Measurements from ENCODE around the gene ARID2. TPM values are rescaled to one million over a fixed set of nuclear protein-coding genes. Genes with fewer than 3 reads are reported as not detected.

The ARID2 gene
- polyA plus RNA-seq, 1 donor (not counting 4 experiments of a cell fraction or from before 2014, with no cell fraction given), result 15.1 TPM

DNA sequence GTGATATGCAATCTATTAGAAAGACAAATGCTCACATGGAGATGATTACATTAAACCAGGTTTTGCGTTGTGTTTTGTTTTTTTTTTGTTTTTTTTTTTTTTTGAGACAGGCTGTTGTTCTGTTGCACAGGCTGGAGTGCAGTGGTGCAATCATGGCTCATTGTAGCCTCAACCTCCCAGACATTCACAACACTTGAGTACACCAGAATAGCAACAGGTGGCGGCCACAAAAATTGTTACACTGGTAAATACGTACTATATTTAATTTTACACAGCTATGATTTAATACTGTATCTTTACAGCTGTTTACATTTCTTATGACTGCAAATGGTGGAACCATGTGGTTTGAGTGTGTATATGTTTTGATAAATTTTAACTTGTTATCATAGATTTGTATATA, 200.9 kb downstream of the ARID2 start:
- H3K27ac ChIP-seq (ENCODE audit: control insufficient read depth, insufficient read depth, low read length), result no peak overlapping the region
- no peak for FAIRE-seq
- no peaks in the 10 kb centered on the region for H3K9me1 ChIP-seq (ENCODE audit: control insufficient read depth, extremely low read depth, insufficient read depth, low read length)
- no peak overlapping the region for H2AFZ ChIP-seq (ENCODE audit: control insufficient read depth, low read length)
- no peak overlapping the region for H3K4me3 ChIP-seq (ENCODE audit: control insufficient read depth in 2 of 3, extremely low read depth in 1 of 3, insufficient read depth in 2 of 3, low read depth in 1 of 3, low read length in 3 of 3)
- H3K4me1 ChIP-seq (ENCODE audit: control insufficient read depth, extremely low read depth, insufficient read depth, low read length), result no peaks in the 10 kb centered on the region
- no peak for TF ChIP-seq EZH2 (IDR thresholded peaks at IDR 0.05; ENCODE audit: low read length)
- TF ChIP-seq, protein P1, sequence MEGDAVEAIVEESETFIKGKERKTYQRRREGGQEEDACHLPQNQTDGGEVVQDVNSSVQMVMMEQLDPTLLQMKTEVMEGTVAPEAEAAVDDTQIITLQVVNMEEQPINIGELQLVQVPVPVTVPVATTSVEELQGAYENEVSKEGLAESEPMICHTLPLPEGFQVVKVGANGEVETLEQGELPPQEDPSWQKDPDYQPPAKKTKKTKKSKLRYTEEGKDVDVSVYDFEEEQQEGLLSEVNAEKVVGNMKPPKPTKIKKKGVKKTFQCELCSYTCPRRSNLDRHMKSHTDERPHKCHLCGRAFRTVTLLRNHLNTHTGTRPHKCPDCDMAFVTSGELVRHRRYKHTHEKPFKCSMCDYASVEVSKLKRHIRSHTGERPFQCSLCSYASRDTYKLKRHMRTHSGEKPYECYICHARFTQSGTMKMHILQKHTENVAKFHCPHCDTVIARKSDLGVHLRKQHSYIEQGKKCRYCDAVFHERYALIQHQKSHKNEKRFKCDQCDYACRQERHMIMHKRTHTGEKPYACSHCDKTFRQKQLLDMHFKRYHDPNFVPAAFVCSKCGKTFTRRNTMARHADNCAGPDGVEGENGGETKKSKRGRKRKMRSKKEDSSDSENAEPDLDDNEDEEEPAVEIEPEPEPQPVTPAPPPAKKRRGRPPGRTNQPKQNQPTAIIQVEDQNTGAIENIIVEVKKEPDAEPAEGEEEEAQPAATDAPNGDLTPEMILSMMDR (optimal IDR thresholded peaks at IDR 0.05 in 1 of 3, IDR thresholded peaks at IDR 0.05 in 1 of 3, conservative IDR thresholded peaks at IDR 0.05 in 1 of 3; ENCODE audit: extremely low read depth in 1 of 3, insufficient read depth in 2 of 3, low read length in 3 of 3), result no peak
- H3K36me3 ChIP-seq (ENCODE audit: control insufficient read depth in 2 of 2, extremely low read depth in 1 of 2, insufficient read depth in 2 of 2, low read length in 2 of 2), result peaks cover 11 to 18% of the 10 kb centered on the region in 2 experiments
- no peaks in the 10 kb centered on the region for H3K27me3 ChIP-seq (ENCODE audit: control insufficient read depth, extremely low read depth, insufficient read depth, low read length)
- H4K20me1 ChIP-seq (ENCODE audit: control insufficient read depth, extremely low read depth, insufficient read depth, low read length), result no peaks in the 10 kb centered on the region
- H3K9ac ChIP-seq (ENCODE audit: control insufficient read depth, extremely low read depth, insufficient read depth, low read length), result no peak overlapping the region
- H3K79me2 ChIP-seq (ENCODE audit: control insufficient read depth, insufficient read depth, low read length), result no peaks in the 10 kb centered on the region
- H3K4me2 ChIP-seq (ENCODE audit: control insufficient read depth, extremely low read depth, insufficient read depth, low read depth, low read length), result no peak overlapping the region
- no peak for DNase-seq (ENCODE audit: low read depth, low spot score)
- H3K9me3 ChIP-seq (ENCODE audit: control insufficient read depth, low read depth, low read length), result no peaks in the 10 kb centered on the region
- dilution Hi-C loops (cut with MboI; ENCODE audit: extremely low pct_ligation_motif_present, low sequenced_read_pairs), result no loop called here

DNA sequence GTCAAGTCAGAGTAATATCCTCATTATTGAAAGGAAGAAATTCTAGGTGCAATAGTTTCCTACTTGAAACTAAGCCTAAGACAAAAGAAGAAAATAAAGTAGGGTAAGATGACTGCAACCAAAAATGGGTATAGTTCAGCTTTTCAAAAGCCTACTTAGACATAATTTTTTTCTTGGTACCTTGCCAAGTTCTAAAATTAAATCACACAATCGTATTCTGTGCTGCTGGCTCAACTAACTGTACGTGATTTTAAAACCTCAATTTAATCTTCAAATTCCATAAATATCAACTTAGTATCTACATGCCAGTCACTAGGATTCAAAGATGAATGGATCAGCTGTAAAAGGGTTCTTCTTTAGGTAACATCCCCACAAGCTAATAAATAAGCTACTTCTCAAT, 204.0 kb downstream of the ARID2 start:
- Histone ChIP-seq H3K27ac (ENCODE audit: control insufficient read depth, insufficient read depth, low read length) (no peak overlapping the region), H3K36me3 (ENCODE audit: control insufficient read depth in 2 of 2, extremely low read depth in 1 of 2, insufficient read depth in 2 of 2, low read length in 2 of 2) (peaks cover 2 to 11% of the 10 kb centered on the region in 2 experiments), H3K27me3 (ENCODE audit: control insufficient read depth, extremely low read depth, insufficient read depth, low read length) (no peaks in the 10 kb centered on the region), H3K4me3 (ENCODE audit: control insufficient read depth in 2 of 3, extremely low read depth in 1 of 3, insufficient read depth in 2 of 3, low read depth in 1 of 3, low read length in 3 of 3) (no peak overlapping the region), H3K4me2 (ENCODE audit: control insufficient read depth, extremely low read depth, insufficient read depth, low read depth, low read length) (no peak overlapping the region), H3K9ac (ENCODE audit: control insufficient read depth, extremely low read depth, insufficient read depth, low read length) (no peak overlapping the region), H3K9me1 (ENCODE audit: control insufficient read depth, extremely low read depth, insufficient read depth, low read length) (no peaks in the 10 kb centered on the region), H2AFZ (ENCODE audit: control insufficient read depth, low read length) (no peak overlapping the region), H3K79me2 (ENCODE audit: control insufficient read depth, insufficient read depth, low read length) (no peaks in the 10 kb centered on the region), H3K4me1 (ENCODE audit: control insufficient read depth, extremely low read depth, insufficient read depth, low read length) (no peaks in the 10 kb centered on the region), H3K9me3 (ENCODE audit: control insufficient read depth, low read depth, low read length) (no peaks in the 10 kb centered on the region), H4K20me1 (ENCODE audit: control insufficient read depth, extremely low read depth, insufficient read depth, low read length) (no peaks in the 10 kb centered on the region)
- dilution Hi-C loops (cut with MboI; ENCODE audit: extremely low pct_ligation_motif_present, low sequenced_read_pairs), result no loop called here
- DNase-seq (ENCODE audit: low read depth, low spot score) (no peak), FAIRE-seq (no peak)
- TF ChIP-seq EZH2 (IDR thresholded peaks at IDR 0.05; ENCODE audit: low read length), result no peak
- TF ChIP-seq, protein P1 (optimal IDR thresholded peaks at IDR 0.05 in 1 of 3, IDR thresholded peaks at IDR 0.05 in 1 of 3, conservative IDR thresholded peaks at IDR 0.05 in 1 of 3; ENCODE audit: extremely low read depth in 1 of 3, insufficient read depth in 2 of 3, low read length in 3 of 3), result no peak

Data from keratinocyte (primary cell).